GM18873 (cell line): ENCODE data around the gene STARD5.

Source experiments
- ATAC-seq: cut with Tn5 transposase; IDR thresholded peaks from one replicate; pipeline ENCODE4 v1.9.1; 2021; ENCODE audit warnings: mild to moderate bottlenecking, moderate library complexity, moderate number of reproducible peaks; ENCODE audit not compliant: unreplicated experiment, low FRiP score

Gene STARD5

DNA sequence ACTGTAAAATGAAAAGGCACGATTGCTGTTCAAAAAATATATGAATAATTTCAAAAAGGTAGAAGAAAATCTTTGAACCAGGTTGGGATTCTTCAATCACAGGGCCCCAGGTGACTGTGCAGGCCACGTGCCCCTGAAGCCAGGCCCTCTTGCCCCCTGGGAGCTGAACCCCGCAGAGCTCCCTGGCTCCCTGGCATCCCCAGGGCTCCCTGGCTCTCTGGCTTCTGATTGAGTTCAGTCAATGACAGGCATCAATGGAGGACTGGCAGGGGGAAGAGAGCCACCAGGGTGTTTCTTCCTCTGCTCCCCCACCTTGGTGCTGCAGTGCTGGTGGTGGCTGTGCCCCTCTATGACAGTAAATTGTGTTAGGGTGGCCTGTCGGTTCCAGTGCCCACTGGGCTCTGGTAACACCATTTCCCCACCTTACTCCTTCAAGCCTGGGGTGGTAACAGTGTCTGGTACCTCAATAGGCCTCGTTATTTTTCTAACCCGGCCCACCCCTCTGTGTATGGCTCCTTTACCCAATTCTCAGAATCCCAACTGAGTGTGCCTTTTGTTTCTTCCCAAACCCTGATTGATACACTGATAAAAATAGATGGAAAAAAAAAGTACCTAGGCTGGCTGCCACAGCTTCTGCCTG is 62.6 kb downstream of the STARD5 start:
- ATAC-seq = no peak

DNA sequence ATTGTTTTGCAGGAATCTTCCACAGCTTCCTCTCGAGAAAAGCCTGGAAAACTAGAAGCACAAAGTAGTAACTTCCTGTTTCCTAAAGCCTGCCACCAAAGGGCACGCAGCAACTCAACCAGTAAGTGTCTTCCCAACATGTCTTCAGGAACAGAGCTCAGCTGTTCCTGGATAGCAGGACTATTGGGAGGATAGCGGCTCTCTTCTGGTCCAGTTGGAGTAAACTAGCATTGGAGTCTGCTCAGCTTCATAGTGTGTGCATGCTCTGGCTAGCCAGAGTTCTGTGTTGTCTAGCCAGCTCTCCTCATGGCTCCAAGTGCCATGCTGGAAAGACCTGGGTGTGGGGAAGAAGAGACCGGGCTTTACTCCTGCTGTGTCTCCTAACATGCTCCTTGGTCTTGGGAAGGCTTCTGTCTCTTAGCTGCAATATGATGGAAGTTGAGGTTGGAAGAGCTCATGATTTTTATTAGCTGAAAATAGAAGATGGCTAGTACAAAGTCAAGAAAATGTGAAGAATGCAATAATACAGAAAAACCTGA is 64.1 kb downstream of the STARD5 start:
- no peak for ATAC-seq
